TTC549 (cell line): ENCODE results near the gene RBPJL.

Experiments used
- FAIRE-seq: peaks from 2 replicates; lab custom pipeline; 2012; peaks lifted over from hg19 to GRCh38; lab: Jason Lieb, UNC

The RBPJL gene

DNA sequence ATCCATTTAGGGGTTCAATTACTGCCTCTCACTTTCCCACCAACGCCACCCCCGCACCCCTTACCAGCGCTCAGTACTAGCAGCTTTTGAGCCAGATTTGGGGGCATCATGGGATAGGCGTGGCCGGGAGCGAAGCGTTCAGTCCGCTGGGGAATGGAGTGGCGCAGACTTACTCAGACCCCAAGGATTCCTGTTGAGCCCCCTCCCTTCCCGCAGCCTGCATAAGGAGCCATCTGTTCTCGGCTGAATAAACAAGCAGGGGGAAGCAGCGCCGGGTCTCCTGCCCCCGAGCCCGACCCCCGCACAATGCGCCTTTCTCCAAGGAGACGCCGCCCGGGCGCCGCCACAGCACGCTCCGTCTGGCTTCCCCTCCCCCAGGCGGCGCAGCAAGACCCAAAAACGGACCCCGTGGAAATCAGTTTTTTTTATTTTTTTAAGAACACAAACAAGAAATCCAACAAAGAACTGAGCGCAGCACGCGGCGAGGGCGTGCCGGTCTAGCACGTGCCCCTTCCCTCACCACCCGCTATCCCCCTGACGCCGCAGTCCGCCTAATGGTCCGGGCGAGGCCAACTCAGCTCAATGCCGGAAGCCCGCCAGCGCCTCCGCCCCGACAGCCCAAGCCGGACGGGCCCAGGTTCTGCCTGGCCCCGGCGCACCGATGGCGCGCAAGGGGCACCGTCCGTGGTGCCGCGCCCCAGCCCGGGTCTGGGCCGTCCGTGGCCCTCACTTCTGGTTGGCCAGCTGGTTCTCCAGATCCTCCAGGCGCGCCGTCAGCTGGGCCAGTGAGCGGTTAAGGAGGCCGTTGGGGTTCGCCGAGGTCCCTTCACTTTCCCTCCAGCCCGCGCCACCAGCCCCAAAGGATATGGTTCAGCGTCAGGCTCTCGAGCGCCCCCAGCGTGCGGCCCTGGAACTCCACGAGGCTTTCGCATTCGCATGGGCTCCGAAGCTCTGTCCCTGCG lies 13.3 kb upstream of the RBPJL start:
- FAIRE-seq = no peak

- FAIRE-seq = no peak
Measured at GRCh38 chr20:45294003-45294368, 12.7 kb upstream of the RBPJL start.

DNA sequence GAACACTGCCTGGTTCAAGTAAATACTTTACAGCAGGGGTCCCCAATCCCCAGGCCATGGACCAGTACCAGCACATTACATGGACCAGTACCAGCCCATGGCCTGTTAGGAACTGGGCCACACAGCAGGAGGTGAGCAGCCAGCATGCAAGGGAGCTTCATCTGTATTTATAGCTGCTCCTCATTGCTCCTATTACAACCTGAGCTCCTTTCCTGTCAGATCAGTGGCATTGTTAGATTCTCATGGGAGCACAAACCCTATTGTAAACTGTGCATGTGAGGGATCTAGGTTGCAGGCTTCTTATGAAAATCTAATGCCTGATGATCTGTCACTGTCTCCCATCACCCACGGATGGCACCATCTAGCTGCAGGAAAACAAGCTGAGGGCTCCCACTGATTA lies 12.0 kb upstream of the RBPJL start:
- FAIRE-seq = no peak

- no peak for FAIRE-seq
Measured at GRCh38 chr20:45297786-45298497, 8.7 kb upstream of the RBPJL start.

GRCh38 chr20:45299786-45300185 lies 6.9 kb upstream of the RBPJL start:
- no peak for FAIRE-seq

- no peak for FAIRE-seq
Measured at GRCh38 chr20:45300961-45301360, 5.7 kb upstream of the RBPJL start.

- FAIRE-seq = no peak
Measured at GRCh38 chr20:45301824-45302271, 4.8 kb upstream of the RBPJL start.

DNA sequence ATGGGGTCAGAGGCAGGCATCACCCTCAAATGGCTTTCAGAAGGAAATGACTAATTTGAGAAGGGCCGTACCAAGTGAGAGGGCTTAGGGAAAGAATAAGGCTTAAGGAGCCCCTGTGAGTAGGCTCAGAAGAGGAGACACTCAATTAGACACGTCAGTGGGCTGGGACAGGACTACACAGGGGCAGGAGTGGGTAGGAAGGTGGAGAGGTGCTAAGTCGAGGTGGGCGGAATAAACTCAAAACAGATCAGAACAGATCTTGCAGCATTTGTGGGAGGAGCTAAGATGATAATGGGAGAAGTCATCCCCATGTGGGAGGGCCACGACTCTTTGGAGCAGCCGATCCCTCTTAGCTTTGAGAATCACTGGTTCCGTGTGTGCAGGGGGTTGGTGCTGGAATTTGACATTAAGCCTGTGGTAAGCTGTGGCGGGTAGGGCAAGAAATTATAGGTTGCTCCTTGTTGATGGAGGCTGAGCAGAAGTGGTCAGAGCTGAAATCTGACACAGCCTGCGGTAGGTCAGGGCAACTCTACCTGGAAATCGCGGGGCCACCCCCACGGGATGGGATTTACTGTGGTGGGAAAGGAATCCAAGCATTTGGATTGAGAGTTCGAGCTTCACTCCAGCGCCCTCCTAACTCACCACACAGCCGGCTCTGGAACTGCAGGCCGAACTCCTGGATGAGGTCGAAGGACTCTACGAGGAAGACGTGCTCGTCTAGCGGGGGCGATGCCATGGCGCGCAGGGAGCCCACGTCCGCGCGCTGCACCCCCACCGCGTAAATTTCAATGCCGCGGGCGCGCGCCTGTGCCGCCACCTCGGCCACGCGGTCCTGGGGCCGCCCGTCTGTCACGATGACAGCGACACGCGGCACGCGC lies 2.8 kb upstream of the RBPJL start:
- no peak for FAIRE-seq

DNA sequence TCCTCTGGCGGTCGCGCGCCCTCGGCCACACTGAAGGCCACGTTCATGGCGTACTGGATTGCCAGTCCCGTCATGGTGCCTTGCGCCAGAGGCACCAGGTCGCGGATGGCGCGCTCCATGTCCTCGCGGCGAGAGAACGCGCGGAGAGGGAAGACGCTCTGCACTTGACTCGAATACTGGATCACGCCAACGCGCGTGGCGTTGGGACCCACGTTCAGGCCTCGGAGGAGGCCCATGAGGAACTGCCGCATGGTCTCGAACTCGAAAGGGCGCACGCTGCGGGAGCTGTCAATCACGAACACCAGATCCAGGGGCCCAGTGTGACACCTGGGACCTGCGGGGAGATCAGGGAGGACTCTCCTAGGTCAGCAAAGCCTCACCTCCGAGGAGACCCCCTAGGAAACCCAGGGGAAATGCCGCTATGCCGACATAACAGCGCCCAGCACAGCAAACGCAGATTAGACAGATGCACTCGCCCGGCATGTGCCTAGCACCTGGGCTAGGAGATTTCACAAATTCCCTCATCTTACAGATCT lies 2.1 kb upstream of the RBPJL start:
- no peak for FAIRE-seq

GRCh38 chr20:45305262-45305661 lies 1.4 kb upstream of the RBPJL start:
- FAIRE-seq = no peak

GRCh38 chr20:45307076-45307640 lies 518 bp downstream of the RBPJL start:
- no peak for FAIRE-seq

DNA sequence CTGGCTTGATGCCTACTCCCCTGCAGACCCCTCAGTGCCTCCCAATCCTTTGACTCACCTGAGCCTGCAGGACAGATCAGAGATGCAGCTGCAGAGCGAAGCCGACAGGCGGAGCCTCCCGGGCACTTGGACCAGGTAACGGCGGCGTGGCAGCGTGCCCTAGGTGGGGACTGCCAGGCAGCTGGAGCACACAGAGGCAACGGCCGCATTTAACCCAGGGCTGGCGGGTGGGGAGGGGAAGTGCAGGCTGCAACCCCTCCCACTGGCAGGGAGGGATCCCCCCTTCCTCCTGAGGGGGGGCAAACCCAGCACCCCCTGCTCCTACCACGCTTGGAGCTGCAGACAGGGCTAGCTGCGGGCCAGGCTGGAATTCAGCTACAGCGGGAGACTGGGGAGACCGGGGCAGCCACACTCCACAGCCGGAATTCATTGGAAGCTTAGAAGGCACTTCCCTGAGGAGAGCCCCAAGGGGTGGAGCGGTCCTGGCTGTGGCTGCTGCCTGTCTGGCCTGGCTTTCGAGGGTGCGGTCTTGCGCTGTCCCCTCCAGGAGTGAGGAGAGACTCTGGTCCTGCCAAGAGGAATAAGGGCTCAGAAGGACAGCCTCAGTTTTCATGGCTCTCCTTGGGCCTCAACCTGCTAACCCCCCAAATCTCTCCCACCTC lies 1.6 kb downstream of the RBPJL start, which contains the start of gene MATN4:
Gene MATN4 (minus strand): TSS at position 183 of the 662 bp plus-strand sequence. CDS start 2,717 bp downstream, outside the sequence.
- no peak for FAIRE-seq

GRCh38 chr20:45309075-45309474 lies 2.4 kb downstream of the RBPJL start:
- no peak for FAIRE-seq

- no peak for FAIRE-seq
Measured at GRCh38 chr20:45311589-45312211, 5.1 kb downstream of the RBPJL start.

- no peak for FAIRE-seq
Measured at GRCh38 chr20:45312241-45312640, 5.6 kb downstream of the RBPJL start.

- FAIRE-seq = no peak
Measured at GRCh38 chr20:45313065-45313695, 6.5 kb downstream of the RBPJL start.

DNA sequence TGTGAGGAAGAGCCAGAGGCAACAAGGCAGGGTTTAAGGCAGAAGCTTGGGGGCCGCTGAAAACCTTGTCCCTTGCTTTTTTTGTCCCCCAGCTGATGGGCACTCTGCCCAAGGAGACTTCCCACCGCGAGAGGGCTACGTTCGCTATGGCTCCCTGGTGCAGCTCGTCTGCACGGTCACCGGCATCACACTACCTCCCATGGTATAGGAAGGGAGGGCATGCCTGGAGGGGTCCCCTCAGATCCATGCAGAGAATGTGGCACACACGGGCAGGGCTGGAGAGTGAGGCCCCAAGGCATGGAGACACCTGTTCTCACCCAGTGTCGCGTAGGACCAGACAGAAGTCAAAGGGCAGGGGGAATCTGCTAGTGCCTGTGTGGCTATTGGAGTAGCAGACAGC lies 7.3 kb downstream of the RBPJL start:
- no peak for FAIRE-seq

DNA sequence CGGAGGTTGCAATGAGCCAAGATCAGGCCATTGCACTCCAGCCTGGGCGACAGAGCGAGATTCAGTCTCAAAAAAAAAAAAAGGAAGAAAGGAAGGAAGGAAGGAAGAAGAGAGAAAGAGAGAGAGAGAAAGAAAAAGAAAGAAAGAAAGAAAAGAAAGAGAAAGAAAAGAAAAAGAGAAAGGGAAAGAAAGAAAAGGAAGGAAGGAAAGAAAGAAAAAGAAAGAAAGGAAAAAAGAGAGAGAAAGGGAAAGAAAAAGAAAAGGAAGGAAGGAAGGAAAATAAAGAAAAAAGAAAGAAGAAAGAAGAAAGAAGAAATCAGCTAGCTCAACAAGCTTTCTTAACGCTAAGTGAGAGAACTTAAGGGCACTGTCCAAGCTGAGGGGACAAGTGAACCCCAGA lies 9.0 kb downstream of the RBPJL start:
- FAIRE-seq = no peak

GRCh38 chr20:45316150-45317080 lies 9.8 kb downstream of the RBPJL start:
- no peak for FAIRE-seq
